IMR-90 (cell line): Measurements from ENCODE around the gene NUP42. TPM values are rescaled to one million over a fixed set of nuclear protein-coding genes. Genes with fewer than 3 reads are reported as not detected.

Experiments
- ATAC-seq: fragments of 200-7000 bp; cut with Tn5 transposase; 2 replicates; pipeline ENCODE4 v1.9.1; 2020; ENCODE audit warnings: low read depth, mild to moderate bottlenecking, moderate library complexity
- BruUV-seq: library from RNA; stranded (reverse); fragments of 400-500 nt; replicated peaks from 2 replicates; lab custom pipeline; 2021; lab: Mats Ljungman, UMichigan
- CTCF ChIA-PET: fragments of 300-600 bp; formaldehyde crosslinking; extraction: SDS; loops from one replicate; lab custom pipeline; 2021; ENCODE audit warnings: antibody characterized with exemption; lab: Yijun Ruan, JAX
- POLR2A ChIA-PET: fragments of 300-600 bp; sonication (Branson Sonifier 250); formaldehyde crosslinking; loops from one replicate; lab custom pipeline; 2022; ENCODE audit warnings: antibody characterized with exemption; ENCODE audit not compliant: unreplicated experiment; lab: Charles Lee
- DNase-seq: peaks from one replicate; pipeline ENCODE4 v3.0.0; 2013
- H2AFZ ChIP-seq: replicated peaks from 2 replicates; pipeline ENCODE3; 2013; ENCODE audit warnings: low read length, mild to moderate bottlenecking; ENCODE audit not compliant: poor library complexity
- H2AK5ac ChIP-seq: 2 replicates; pipeline ENCODE4 v1.6.1; 2013; ENCODE audit warnings: low read depth, low read length, inconsistent platforms
- H2AK9ac ChIP-seq: replicated peaks from 2 replicates; pipeline ENCODE3; 2013; ENCODE audit warnings: mild to moderate bottlenecking, low read depth, low read length, moderate library complexity; ENCODE audit not compliant: poor library complexity
- H2BK120ac ChIP-seq: 2 replicates; pipeline ENCODE4 v1.6.1; 2013; ENCODE audit warnings: low read depth, low read length, inconsistent platforms
- H2BK15ac ChIP-seq: 3 replicates; pipeline ENCODE4 v1.6.1; 2013; ENCODE audit warnings: low read depth, low read length, inconsistent platforms
- H2BK20ac ChIP-seq: 2 replicates; pipeline ENCODE4 v1.6.1; 2013; ENCODE audit warnings: low read depth, mild to moderate bottlenecking, inconsistent platforms, low read length, moderate library complexity
- H2BK5ac ChIP-seq: 2 replicates; pipeline ENCODE4 v1.6.1; 2013; ENCODE audit warnings: mild to moderate bottlenecking, low read depth, low read length, inconsistent platforms; ENCODE audit not compliant: poor library complexity, severe bottlenecking
- H3K14ac ChIP-seq: replicated peaks from 2 replicates; pipeline ENCODE4 v1.6.1; 2013; ENCODE audit warnings: low read depth, low read length, inconsistent platforms
- H3K18ac ChIP-seq: 2 replicates; pipeline ENCODE4 v1.6.1; 2013; ENCODE audit warnings: low read depth, low read length, control low read depth
- H3K23ac ChIP-seq: 2 replicates; pipeline ENCODE4 v1.6.1; 2013; ENCODE audit warnings: low read depth, low read length, inconsistent platforms
- H3K27ac ChIP-seq: 2 replicates; pipeline ENCODE4 v1.5.1; 2013; ENCODE audit warnings: mild to moderate bottlenecking, control low read depth, low read length; ENCODE audit not compliant: insufficient read depth
- H3K27me3 ChIP-seq: 2 replicates; pipeline ENCODE4 v1.6.1; 2013; ENCODE audit warnings: low read length; ENCODE audit not compliant: control insufficient read depth, insufficient read depth
- H3K36me3 ChIP-seq: 2 replicates; pipeline ENCODE4 v1.6.1; 2013; ENCODE audit warnings: low read length, mixed read lengths; ENCODE audit not compliant: control insufficient read depth, insufficient read depth
- H3K4ac ChIP-seq: 2 replicates; pipeline ENCODE4 v1.6.1; 2013; ENCODE audit warnings: low read depth, low read length, inconsistent platforms
- H3K4me1 ChIP-seq: 2 replicates; pipeline ENCODE4 v1.6.1; 2013; ENCODE audit warnings: low read length, mixed read lengths; ENCODE audit not compliant: control insufficient read depth, insufficient read depth
- H3K4me2 ChIP-seq: 2 replicates; pipeline ENCODE4 v1.6.1; 2013; ENCODE audit warnings: low read depth, mild to moderate bottlenecking, control low read depth, low read length, moderate library complexity
- H3K4me3 ChIP-seq: 2 replicates; pipeline ENCODE4 v1.5.1; 2013; ENCODE audit warnings: low read depth, mild to moderate bottlenecking, control low read depth, low read length, moderate library complexity; ENCODE audit not compliant: insufficient read depth
- H3K56ac ChIP-seq: 2 replicates; pipeline ENCODE4 v1.6.1; 2013; ENCODE audit warnings: low read length, inconsistent platforms; ENCODE audit not compliant: insufficient read depth; ENCODE audit errors: extremely low read depth
- H3K79me1 ChIP-seq, 2 experiments: 2 replicates each; pipeline ENCODE4 v1.6.1; 2013; ENCODE audit warnings: low read length in 2 of 2, inconsistent platforms in 1 of 2, low read depth in 1 of 2
- H3K9ac ChIP-seq: 2 replicates; pipeline ENCODE4 v1.6.1; 2013; ENCODE audit warnings: low read depth, low read length, control low read depth
- H3K9me1 ChIP-seq: 2 replicates; pipeline ENCODE4 v1.6.1; 2013; ENCODE audit warnings: low read length, inconsistent platforms; ENCODE audit not compliant: insufficient read depth
- H3K9me3 ChIP-seq: 2 replicates; pipeline ENCODE4 v1.6.1; 2013; ENCODE audit warnings: low read length; ENCODE audit not compliant: control insufficient read depth, insufficient read depth
- H4K20me1 ChIP-seq: 2 replicates; pipeline ENCODE4 v1.6.1; 2013; ENCODE audit warnings: low read length, inconsistent platforms; ENCODE audit not compliant: insufficient read depth
- H4K5ac ChIP-seq: 2 replicates; pipeline ENCODE4 v1.6.1; 2013; ENCODE audit warnings: mild to moderate bottlenecking, low read depth, low read length, control low read depth
- H4K8ac ChIP-seq, 2 experiments: 2 replicates each; pipeline ENCODE4 v1.6.1; 2013; ENCODE audit warnings: low read depth in 2 of 2, low read length in 2 of 2, control low read depth in 1 of 2, inconsistent platforms in 1 of 2
- H4K91ac ChIP-seq: 2 replicates; pipeline ENCODE4 v1.6.1; 2013; ENCODE audit warnings: low read depth, low read length, inconsistent platforms; ENCODE audit not compliant: insufficient read depth
- BHLHE40 ChIP-seq: fragments of 150-350 bp; IDR thresholded peaks from 2 replicates; pipeline ENCODE4 v1.6.1; 2016; ENCODE audit warnings: mild to moderate bottlenecking, low read depth, low read length
- CHD1 ChIP-seq: IDR thresholded peaks from 2 replicates; pipeline ENCODE4 v1.6.1; 2012; ENCODE audit warnings: low read depth, low read length, improper control_type of control experiment
- CTCF ChIP-seq: conservative IDR thresholded peaks from 2 replicates; pipeline ENCODE4 v1.5.1; 2012; ENCODE audit warnings: mild to moderate bottlenecking, low read depth, low read length, improper control_type of control experiment
- FOS ChIP-seq: fragments of 150-350 bp; IDR thresholded peaks from 2 replicates; pipeline ENCODE4 v1.6.1; 2016; ENCODE audit warnings: low read depth, low read length
- MAFK ChIP-seq: IDR thresholded peaks from 2 replicates; pipeline ENCODE4 v1.6.1; 2012; ENCODE audit warnings: low read depth, low read length, improper control_type of control experiment
- MAZ ChIP-seq: IDR thresholded peaks from 2 replicates; pipeline ENCODE4 v1.6.1; 2012; ENCODE audit warnings: low read depth, mild to moderate bottlenecking, low read length, improper control_type of control experiment, moderate library complexity, borderline replicate concordance
- MXI1 ChIP-seq: IDR thresholded peaks from 2 replicates; pipeline ENCODE4 v1.6.1; 2012; ENCODE audit warnings: low read depth, mild to moderate bottlenecking, low read length, moderate library complexity, borderline replicate concordance
- NFE2L2 ChIP-seq: fragments of 150-350 bp; IDR thresholded peaks from 2 replicates; pipeline ENCODE4 v1.6.1; 2016; ENCODE audit warnings: low read depth, mild to moderate bottlenecking, low read length
- RAD21 ChIP-seq: IDR thresholded peaks from 2 replicates; pipeline ENCODE4 v1.6.1; 2012; ENCODE audit warnings: low read length, improper control_type of control experiment
- RCOR1 ChIP-seq: IDR thresholded peaks from 2 replicates; pipeline ENCODE4 v1.6.1; 2012; ENCODE audit warnings: mild to moderate bottlenecking, low read length, improper control_type of control experiment; ENCODE audit not compliant: insufficient replicate concordance
- SMC3 ChIP-seq: fragments of 150-350 bp; IDR thresholded peaks from 2 replicates; pipeline ENCODE4 v1.6.1; 2016; ENCODE audit warnings: low read depth, mild to moderate bottlenecking, antibody characterized with exemption, low read length, moderate library complexity
- WGBS, 2 experiments: methylation state at CpG; one replicate each; pipeline versions ENCODE4 v1.1.5 to v1.1.7; 2013; ENCODE audit warnings: missing lambda C conversion rate in 2 of 2; ENCODE audit not compliant: insufficient read length in 1 of 2; ENCODE audit errors: extremely low coverage in 2 of 2; 5-methylcytosine and 5-hydroxymethylcytosine counted together
- dilution Hi-C: fragments of 300-500 bp; cut with HindIII; formaldehyde crosslinking; loops from one replicate; pipeline ENCODE4 v1.14.3; 2018; ENCODE audit warnings: low sequenced_read_pairs; ENCODE audit not compliant: unreplicated experiment
- in situ Hi-C: fragments of 300-500 bp; cut with MboI; formaldehyde crosslinking; loops from 3 replicates; pipeline ENCODE4 v1.14.3; 2019; ENCODE audit warnings: low sequenced_read_pairs, inconsistent platforms, mixed read lengths
- intact Hi-C: fragments of 100-400 bp; cut with micrococcal nuclease; formaldehyde crosslinking; loops from 2 replicates; pipeline ENCODE4 v1.10.0; 2022
- polyA plus RNA-seq, 3 experiments: library from polyadenylated mRNA; depleted of rRNA; stranded (reverse); fragments of >200 nt; gene quantifications; 2 replicates each; pipeline ENCODE4 v1.2.3, GENCODE V29; 2012; ENCODE audit warnings: low replicate concordance in 1 of 3
- total RNA-seq: library from RNA; depleted of rRNA; stranded (reverse); fragments of >200 nt; gene quantifications from 2 replicates; pipeline ENCODE4 v1.2.3, GENCODE V29; 2012

NUP42 gene
- total and polyA plus RNA-seq, 2 of the 4 experiments (the other 2 are of a cell fraction), result 17.3 to 22.6 TPM

GRCh38 chr7:23164846-23165245 lies 17.0 kb upstream of the NUP42 start:
- BruUV-seq, result no TSS peak
- no peak overlapping the region for H2BK15ac ChIP-seq
- no peak overlapping the region for H4K5ac ChIP-seq
- H3K9me3 ChIP-seq, result no peaks in the 10 kb centered on the region
- DNase-seq (no peak), ATAC-seq (no peak)
- H2BK120ac ChIP-seq, result no peak overlapping the region
- POLR2A ChIA-PET, result no interaction called here
- no peak overlapping the region for H3K4me2 ChIP-seq
- H2BK20ac ChIP-seq, result no peak overlapping the region
- no peak overlapping the region for H2BK5ac ChIP-seq
- in situ Hi-C loops, result no loop called here
- H4K8ac ChIP-seq, result no peak overlapping the region
- H3K9ac ChIP-seq, result no peak overlapping the region
- no peak overlapping the region for H3K23ac ChIP-seq
- H3K14ac ChIP-seq, result no peak overlapping the region
- H3K27ac ChIP-seq, result no peak overlapping the region
- no peaks in the 10 kb centered on the region for H4K20me1 ChIP-seq
- no peaks in the 10 kb centered on the region for H3K4me1 ChIP-seq
- H3K18ac ChIP-seq, result no peak overlapping the region
- H3K4ac ChIP-seq, result no peak overlapping the region
- H3K27me3 ChIP-seq, result no peaks in the 10 kb centered on the region
- intact Hi-C loops, result no loop called here
- H3K9me1 ChIP-seq, result no peaks in the 10 kb centered on the region
- no peak overlapping the region for H2AFZ ChIP-seq
- no peak overlapping the region for H3K56ac ChIP-seq
- H3K36me3 ChIP-seq, result 0 out of 2 replicates have a peak, but pooled peaks cover 2% of the 10 kb centered on the region
- WGBS, 2 experiments, result no CpG with 5 or more reads among the region's 3 CpGs
- TF ChIP-seq CHD1, result no peak
- no peak for TF ChIP-seq NFE2L2
- TF ChIP-seq BHLHE40, result no peak
- no peak for TF ChIP-seq MXI1
- TF ChIP-seq MAZ, result no peak
- TF ChIP-seq CTCF, result no peak
- no peak for TF ChIP-seq FOS
- no peak for TF ChIP-seq RAD21
- no peak for TF ChIP-seq RCOR1
- TF ChIP-seq MAFK, result no peak
- TF ChIP-seq SMC3, result no peak
- H4K91ac ChIP-seq, result no peak overlapping the region
- H3K79me1 ChIP-seq, result no peaks in the 10 kb centered on the region
- dilution Hi-C loops, result no loop called here
- CTCF ChIA-PET, result no interaction called here
- no peak overlapping the region for H3K4me3 ChIP-seq
- H2AK9ac ChIP-seq, result no peak overlapping the region
- no peak overlapping the region for H2AK5ac ChIP-seq
